GM12878 (cell line): ENCODE data around the gene RICTOR. TPM values are rescaled to one million over a fixed set of nuclear protein-coding genes. Genes with fewer than 3 reads are reported as not detected.

Experiments used
- CHD4 ChIP-seq: fragments of 200-600 bp; sonication (generic); IDR thresholded peaks from 2 replicates; pipeline ENCODE4 v1.6.1; 2016; ENCODE audit warnings: mild to moderate bottlenecking
- DPF2 ChIP-seq: fragments of 450-650 bp; IDR thresholded peaks from 2 replicates; pipeline ENCODE4 v1.6.1; 2017; ENCODE audit warnings: mild to moderate bottlenecking
- FOS ChIP-seq: IDR thresholded peaks from 3 replicates; pipeline ENCODE4 v1.6.1; 2011; ENCODE audit warnings: borderline replicate concordance; ENCODE audit not compliant: insufficient read length; ENCODE audit errors: extremely low read depth
- JUNB ChIP-seq: IDR thresholded peaks from 2 replicates; pipeline ENCODE4 v1.6.1; 2016; ENCODE audit warnings: antibody characterized with exemption, mild to moderate bottlenecking
- MEF2B ChIP-seq: fragments of 450-650 bp; IDR thresholded peaks from 2 replicates; pipeline ENCODE4 v1.6.1; 2018; ENCODE audit warnings: mild to moderate bottlenecking, moderate library complexity; ENCODE audit not compliant: partially characterized antibody, poor library complexity, severe bottlenecking
- PAX8 ChIP-seq: fragments of 450-650 bp; IDR thresholded peaks from 2 replicates; pipeline ENCODE4 v1.6.1; 2017; ENCODE audit warnings: mild to moderate bottlenecking, moderate library complexity
- PML ChIP-seq: IDR thresholded peaks from 2 replicates; pipeline ENCODE4 v1.6.1; 2012; ENCODE audit warnings: low read length, inconsistent platforms
- WRNIP1 ChIP-seq: IDR thresholded peaks from 2 replicates; pipeline ENCODE4 v1.6.1; 2011; ENCODE audit warnings: low read depth, low read length, improper control_type of control experiment, borderline replicate concordance
- polyA plus RNA-seq, 11 experiments: library from polyadenylated mRNA; depleted of rRNA in 4 of 11; unstranded in 6 of 11; stranded (reverse) in 5 of 11; fragments of >200 nt; fragmentation: Nextera tagmentation in 4 of 11; fragmentation: Illumina TruSeq in 1 of 11; extraction: Ambion mirVana in 4 of 11; extraction: Trizol in 1 of 11; gene quantifications; 1 replicate in 1 of 11; 2 replicates in 10 of 11; pipeline versions ENCODE4 v1.2.1 to v1.2.3, GENCODE V29; 2011 to 2016; ENCODE audit warnings: inconsistent platforms in 2 of 11, missing spikeins in 2 of 11, low read depth in 1 of 11
- total RNA-seq, 4 experiments: library from RNA; depleted of rRNA in 3 of 4; stranded (reverse); fragments of >200 nt in 3 of 4; fragmentation: Illumina TruSeq in 1 of 4; extraction: Trizol in 1 of 4; gene quantifications; 2 replicates each; pipeline versions ENCODE4 v1.2.1 to v1.2.3, GENCODE V29; 2013 to 2021
- TF ChIP-seq, protein P1 (sequence below): fragments of 450-650 bp; IDR thresholded peaks from 2 replicates; pipeline ENCODE4 v1.6.1; 2017; ENCODE audit warnings: borderline replicate concordance
- TF ChIP-seq, protein P2 (sequence below): fragments of 450-650 bp; IDR thresholded peaks from 2 replicates; pipeline ENCODE4 v1.6.1; 2016; ENCODE audit warnings: mild to moderate bottlenecking
- TF ChIP-seq, protein P3 (sequence below): fragments of 450-650 bp; IDR thresholded peaks from 2 replicates; pipeline ENCODE4 v1.6.1; 2017; ENCODE audit warnings: antibody characterized with exemption, mild to moderate bottlenecking, moderate library complexity
- TF ChIP-seq, protein P4 (sequence below): fragments of 450-650 bp; IDR thresholded peaks from 2 replicates; pipeline ENCODE4 v1.6.1; 2017; ENCODE audit warnings: mild to moderate bottlenecking, low read depth, inconsistent platforms; ENCODE audit not compliant: poor library complexity, severe bottlenecking
- TF ChIP-seq, protein P5 (sequence below): fragments of 450-650 bp; IDR thresholded peaks from 2 replicates; pipeline ENCODE4 v1.6.1; 2016; ENCODE audit warnings: mild to moderate bottlenecking, moderate library complexity, borderline replicate concordance

The RICTOR gene
- total and polyA plus RNA-seq, 10 of the 15 experiments (the other 5 are each of a cell fraction or from before 2014, with no cell fraction given): 2.7 to 23.0 (median 6.9) TPM

DNA sequence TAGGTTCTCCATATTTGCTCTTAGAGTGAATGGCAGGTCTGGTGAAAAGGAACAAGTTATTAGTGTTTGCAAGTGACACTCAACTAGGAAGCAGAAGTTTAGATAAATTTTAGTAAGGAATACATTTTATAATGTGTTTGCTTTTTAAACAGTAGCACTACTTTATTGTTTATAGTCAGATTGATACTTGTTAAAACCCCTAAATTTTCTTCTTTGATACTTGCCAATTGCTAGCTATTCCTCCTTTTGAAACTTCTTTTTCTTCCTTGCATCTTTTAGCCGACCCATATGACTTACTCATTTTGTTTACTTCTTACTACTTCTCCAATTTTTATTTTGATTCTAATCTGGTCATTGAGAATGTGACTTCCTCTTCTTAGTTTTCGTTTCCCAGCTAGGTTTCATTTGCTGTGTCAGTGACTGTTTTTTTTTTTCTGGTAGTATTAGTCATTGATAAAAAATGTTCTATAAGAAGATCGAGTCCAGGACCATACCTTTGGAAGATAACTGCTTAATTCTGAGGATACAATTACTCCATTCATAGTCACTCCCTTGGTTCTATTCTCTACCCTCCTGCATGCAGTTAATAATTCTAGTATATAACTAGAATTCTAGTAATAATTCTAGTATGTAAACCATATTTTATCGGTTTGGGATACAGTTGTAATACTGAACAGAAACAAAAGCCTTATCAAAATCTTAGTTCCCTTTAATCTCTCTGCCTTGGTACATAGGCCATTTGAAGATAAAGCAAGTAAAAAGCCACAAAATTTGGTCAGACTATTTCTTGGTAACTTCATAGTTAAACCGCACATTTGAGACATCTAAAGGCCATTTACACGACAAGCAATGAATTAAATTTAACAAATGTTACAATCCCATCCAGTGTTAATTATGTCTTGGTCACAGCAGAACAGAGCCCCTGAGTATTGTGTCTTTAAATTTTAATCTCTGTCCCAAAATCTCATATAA lies 2.8 kb upstream of the RICTOR start (continued):
- peak; percentile 58; the same call in 1 of the 2 replicates for TF ChIP-seq JUNB
- TF ChIP-seq, protein P1, sequence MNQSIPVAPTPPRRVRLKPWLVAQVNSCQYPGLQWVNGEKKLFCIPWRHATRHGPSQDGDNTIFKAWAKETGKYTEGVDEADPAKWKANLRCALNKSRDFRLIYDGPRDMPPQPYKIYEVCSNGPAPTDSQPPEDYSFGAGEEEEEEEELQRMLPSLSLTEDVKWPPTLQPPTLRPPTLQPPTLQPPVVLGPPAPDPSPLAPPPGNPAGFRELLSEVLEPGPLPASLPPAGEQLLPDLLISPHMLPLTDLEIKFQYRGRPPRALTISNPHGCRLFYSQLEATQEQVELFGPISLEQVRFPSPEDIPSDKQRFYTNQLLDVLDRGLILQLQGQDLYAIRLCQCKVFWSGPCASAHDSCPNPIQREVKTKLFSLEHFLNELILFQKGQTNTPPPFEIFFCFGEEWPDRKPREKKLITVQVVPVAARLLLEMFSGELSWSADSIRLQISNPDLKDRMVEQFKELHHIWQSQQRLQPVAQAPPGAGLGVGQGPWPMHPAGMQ: no peak
- TF ChIP-seq CHD4: 0 out of 2 replicates have a peak, but pooled peaks have one; percentile 41
- peak; percentile 91 for TF ChIP-seq MEF2B
- TF ChIP-seq DPF2: peak; percentile 61; the same call in 1 of the 2 replicates
- no peak for TF ChIP-seq WRNIP1
- TF ChIP-seq, protein P2, sequence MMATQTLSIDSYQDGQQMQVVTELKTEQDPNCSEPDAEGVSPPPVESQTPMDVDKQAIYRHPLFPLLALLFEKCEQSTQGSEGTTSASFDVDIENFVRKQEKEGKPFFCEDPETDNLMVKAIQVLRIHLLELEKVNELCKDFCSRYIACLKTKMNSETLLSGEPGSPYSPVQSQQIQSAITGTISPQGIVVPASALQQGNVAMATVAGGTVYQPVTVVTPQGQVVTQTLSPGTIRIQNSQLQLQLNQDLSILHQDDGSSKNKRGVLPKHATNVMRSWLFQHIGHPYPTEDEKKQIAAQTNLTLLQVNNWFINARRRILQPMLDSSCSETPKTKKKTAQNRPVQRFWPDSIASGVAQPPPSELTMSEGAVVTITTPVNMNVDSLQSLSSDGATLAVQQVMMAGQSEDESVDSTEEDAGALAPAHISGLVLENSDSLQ: peak; percentile 86
- peak; percentile 28; the same call in 1 of the 2 replicates for TF ChIP-seq PML
- no peak for TF ChIP-seq PAX8
- TF ChIP-seq, protein P3, sequence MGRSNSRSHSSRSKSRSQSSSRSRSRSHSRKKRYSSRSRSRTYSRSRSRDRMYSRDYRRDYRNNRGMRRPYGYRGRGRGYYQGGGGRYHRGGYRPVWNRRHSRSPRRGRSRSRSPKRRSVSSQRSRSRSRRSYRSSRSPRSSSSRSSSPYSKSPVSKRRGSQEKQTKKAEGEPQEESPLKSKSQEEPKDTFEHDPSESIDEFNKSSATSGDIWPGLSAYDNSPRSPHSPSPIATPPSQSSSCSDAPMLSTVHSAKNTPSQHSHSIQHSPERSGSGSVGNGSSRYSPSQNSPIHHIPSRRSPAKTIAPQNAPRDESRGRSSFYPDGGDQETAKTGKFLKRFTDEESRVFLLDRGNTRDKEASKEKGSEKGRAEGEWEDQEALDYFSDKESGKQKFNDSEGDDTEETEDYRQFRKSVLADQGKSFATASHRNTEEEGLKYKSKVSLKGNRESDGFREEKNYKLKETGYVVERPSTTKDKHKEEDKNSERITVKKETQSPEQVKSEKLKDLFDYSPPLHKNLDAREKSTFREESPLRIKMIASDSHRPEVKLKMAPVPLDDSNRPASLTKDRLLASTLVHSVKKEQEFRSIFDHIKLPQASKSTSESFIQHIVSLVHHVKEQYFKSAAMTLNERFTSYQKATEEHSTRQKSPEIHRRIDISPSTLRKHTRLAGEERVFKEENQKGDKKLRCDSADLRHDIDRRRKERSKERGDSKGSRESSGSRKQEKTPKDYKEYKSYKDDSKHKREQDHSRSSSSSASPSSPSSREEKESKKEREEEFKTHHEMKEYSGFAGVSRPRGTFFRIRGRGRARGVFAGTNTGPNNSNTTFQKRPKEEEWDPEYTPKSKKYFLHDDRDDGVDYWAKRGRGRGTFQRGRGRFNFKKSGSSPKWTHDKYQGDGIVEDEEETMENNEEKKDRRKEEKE: no peak
- TF ChIP-seq, protein P4, sequence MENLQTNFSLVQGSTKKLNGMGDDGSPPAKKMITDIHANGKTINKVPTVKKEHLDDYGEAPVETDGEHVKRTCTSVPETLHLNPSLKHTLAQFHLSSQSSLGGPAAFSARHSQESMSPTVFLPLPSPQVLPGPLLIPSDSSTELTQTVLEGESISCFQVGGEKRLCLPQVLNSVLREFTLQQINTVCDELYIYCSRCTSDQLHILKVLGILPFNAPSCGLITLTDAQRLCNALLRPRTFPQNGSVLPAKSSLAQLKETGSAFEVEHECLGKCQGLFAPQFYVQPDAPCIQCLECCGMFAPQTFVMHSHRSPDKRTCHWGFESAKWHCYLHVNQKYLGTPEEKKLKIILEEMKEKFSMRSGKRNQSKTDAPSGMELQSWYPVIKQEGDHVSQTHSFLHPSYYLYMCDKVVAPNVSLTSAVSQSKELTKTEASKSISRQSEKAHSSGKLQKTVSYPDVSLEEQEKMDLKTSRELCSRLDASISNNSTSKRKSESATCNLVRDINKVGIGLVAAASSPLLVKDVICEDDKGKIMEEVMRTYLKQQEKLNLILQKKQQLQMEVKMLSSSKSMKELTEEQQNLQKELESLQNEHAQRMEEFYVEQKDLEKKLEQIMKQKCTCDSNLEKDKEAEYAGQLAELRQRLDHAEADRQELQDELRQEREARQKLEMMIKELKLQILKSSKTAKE: no peak
- no peak for TF ChIP-seq FOS
- TF ChIP-seq, protein P5, sequence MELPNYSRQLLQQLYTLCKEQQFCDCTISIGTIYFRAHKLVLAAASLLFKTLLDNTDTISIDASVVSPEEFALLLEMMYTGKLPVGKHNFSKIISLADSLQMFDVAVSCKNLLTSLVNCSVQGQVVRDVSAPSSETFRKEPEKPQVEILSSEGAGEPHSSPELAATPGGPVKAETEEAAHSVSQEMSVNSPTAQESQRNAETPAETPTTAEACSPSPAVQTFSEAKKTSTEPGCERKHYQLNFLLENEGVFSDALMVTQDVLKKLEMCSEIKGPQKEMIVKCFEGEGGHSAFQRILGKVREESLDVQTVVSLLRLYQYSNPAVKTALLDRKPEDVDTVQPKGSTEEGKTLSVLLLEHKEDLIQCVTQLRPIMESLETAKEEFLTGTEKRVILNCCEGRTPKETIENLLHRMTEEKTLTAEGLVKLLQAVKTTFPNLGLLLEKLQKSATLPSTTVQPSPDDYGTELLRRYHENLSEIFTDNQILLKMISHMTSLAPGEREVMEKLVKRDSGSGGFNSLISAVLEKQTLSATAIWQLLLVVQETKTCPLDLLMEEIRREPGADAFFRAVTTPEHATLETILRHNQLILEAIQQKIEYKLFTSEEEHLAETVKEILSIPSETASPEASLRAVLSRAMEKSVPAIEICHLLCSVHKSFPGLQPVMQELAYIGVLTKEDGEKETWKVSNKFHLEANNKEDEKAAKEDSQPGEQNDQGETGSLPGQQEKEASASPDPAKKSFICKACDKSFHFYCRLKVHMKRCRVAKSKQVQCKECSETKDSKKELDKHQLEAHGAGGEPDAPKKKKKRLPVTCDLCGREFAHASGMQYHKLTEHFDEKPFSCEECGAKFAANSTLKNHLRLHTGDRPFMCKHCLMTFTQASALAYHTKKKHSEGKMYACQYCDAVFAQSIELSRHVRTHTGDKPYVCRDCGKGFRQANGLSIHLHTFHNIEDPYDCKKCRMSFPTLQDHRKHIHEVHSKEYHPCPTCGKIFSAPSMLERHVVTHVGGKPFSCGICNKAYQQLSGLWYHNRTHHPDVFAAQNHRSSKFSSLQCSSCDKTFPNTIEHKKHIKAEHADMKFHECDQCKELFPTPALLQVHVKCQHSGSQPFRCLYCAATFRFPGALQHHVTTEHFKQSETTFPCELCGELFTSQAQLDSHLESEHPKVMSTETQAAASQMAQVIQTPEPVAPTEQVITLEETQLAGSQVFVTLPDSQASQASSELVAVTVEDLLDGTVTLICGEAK: no peak
